ENCODE results near the gene TMEM94.
"Not testable (repeated sequence)": the region's sequence is repeated elsewhere in the genome, so short reads cannot be mapped to it uniquely, and the experiment has no call there.

TMEM94 gene

GRCh38 chr17:75445896-75446295 is 10.5 kb upstream of the TMEM94 start:
- not testable (repeated sequence) for DNase-seq

- no peak for DNase-seq
These were observed 8.2 kb upstream of the TMEM94 start for GRCh38 chr17:75447951-75448856.

DNA sequence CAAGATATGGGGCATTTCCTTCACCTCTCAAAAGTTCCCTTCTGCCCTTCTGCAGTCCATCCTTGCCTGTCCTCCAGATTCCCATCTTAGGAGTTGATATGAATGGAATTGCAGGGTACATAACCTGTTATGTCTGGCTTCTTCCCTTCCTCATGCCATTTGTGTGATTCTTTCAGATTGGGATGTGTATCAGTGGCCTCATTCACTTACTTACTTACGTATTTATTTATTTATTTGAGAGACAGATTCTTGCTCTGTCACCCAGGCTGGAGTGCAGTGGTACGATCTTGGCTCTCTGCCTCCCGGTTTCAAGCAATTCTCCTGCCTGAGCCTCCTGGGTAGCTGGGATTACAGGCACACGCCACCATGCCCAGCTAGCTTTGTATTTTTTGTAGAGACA is 6.2 kb upstream of the TMEM94 start:
- DNase-seq: no peak

- DNase-seq: no peak
These were observed 2.2 kb upstream of the TMEM94 start for GRCh38 chr17:75454193-75454592.

- DNase-seq: not testable (repeated sequence)
These were observed 1.8 kb upstream of the TMEM94 start for GRCh38 chr17:75454672-75455071.

- no peak for DNase-seq
These were observed 407 bp upstream of the TMEM94 start for GRCh38 chr17:75456039-75456416.

- peak; percentile 60 for DNase-seq
These were observed 716 bp downstream of the TMEM94 start for GRCh38 chr17:75457047-75457654.

DNA sequence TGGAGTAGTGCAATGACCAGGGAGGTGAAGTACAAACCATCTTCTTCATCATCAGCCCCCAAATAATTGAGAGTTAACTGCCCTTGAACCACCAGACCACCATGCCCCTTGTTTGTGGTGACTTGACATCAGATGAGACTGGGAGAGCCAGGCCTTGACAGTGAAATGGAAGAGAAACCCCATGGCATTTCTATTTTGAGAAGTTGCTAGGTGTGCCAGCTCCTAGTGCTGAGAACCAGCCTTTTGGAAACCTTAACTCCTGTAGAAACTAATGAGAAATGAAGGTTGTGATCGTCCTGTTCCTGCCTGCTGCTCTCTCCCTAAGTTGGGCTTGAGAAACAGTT is 2.8 kb downstream of the TMEM94 start:
- no peak for DNase-seq

DNA sequence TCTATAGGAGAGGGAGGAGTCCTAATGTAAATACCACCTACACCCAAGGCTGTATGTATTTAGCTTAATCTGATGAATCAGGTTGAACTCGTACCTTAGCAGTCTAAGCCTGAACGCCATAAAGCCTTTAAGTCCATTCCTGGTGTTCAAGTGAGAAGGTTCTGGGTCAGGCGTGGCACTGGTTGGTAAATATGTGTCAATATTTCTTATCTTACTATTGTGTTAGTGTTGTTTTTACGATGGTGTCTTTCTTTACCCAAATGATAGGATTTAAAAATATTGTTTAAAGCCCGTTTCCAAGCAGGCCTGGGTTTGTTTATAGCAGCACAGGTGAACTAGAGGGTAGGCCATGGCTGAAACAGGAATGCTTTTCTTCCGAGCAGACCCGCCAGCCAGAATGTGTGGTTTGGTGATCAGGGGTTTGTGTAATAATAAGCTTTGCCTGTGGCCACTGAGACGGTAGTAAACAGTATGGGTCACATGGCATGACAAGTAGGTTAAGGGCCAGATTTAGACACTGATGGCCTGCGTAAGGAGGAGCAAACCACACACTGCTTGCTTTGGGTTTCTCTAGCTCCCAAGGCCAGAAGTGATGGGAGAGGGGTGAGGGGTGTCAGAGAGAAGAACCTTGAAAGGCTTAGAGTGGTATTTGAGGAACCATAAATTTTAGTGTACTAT is 3.3 kb downstream of the TMEM94 start:
- no peak for DNase-seq

DNA sequence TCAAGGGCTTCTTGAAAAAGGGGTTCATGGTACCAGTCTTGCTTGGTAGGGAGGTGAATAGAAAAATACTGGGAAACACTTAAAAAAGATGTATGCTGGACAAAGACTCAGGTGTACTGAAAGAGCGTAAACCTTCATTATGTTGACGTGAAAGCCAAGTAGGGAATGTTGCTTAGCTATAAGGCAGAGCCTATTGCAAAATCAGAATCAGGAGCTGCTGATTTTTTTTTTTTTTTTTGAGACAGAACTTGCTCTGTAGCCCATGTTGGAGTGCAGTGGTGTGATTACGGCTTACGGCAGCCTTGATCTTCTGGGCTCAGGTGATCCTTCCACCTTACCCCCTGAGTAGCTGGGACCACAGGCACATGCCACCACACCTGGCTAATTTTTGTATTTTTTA is 3.9 kb downstream of the TMEM94 start:
- no peak for DNase-seq

DNA sequence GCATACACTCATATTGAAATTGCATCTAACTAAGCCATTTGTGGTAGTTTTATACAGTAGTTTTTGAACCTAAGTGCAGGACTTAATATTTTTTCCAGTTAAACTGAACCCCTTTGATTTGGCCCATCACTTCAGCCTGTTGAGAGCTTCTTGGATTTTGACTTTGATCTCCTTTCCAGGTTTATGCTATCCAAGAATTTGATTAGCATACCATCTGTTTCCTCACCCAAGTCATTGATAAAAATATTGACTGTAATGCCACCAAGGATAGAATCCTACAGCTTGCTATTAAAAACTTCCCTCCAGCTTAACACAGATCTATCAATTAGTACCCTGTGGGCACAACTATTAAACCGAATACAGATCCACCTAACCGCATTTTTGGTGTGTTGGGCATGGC is 7.2 kb downstream of the TMEM94 start:
- no peak for DNase-seq

DNA sequence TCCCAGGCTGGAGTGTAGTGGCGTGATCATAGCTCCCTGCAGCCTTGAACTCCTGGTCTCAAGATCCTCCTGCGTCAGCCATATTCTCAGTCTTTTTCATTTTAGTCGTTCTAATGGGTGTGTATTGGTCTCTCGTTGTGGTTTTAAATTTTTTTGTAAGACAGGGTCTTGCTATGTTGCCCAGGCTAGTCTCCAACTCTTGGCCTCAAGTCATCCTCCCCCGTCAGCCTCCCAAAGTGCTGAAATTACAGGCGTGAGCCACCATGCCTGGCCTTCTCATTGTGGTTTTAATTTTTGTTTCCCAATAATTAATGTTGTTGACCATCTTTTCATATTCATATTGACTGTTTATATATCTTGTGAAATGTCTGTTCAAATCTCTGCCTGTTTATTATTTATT is 8.6 kb downstream of the TMEM94 start:
- no peak for DNase-seq

- DNase-seq: no peak
These were observed 11.9 kb downstream of the TMEM94 start for GRCh38 chr17:75468291-75468754.

DNA sequence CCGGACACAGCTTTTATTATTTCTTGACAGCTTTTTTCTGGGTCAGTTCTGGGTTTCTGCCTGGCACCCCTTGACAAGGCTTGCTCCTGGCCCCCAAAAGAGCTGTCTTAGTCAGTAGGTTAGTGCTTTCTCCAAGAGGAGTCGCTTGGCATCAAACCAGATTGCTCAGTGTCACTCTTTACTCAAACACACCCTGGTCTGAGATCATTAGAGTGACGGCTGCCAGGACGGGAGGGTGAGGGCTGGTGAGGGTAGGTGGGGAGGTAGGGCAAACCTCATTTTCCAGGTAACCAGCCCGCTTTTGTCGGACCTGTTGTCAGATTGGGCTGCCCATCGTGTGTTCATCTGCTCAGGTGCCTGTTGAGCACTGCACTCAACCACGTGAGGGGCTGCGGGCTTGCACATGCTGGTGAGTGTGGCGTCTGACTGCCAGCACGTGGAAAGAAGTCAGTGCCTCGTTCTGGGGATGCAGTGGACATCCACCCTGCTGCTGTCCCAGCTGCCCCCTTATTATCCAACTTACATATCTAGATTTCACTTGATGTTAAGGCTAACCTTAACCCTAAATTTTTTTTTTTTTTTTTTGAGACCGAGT is 12.4 kb downstream of the TMEM94 start:
- DNase-seq: no peak

DNA sequence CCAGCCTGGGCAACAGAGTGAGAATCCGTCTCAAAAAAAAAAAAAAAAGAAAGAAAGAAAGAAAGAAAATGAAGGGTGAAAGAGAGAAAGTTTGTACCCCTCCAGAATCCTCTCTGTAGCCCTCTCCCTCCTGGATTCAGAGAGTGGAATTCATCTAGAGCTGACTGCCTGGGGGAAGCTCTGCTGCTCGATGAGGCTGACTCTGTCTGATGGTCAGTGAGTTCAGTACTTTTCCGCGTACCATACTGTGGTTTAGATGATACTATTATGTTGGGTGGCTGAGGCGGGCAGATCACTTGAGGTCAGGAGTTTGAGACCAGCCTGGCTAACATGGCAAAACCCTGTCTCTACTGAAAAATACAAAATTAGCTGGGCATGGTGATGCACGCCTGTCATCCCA is 14.8 kb downstream of the TMEM94 start:
- no peak for DNase-seq

- DNase-seq: no peak
These were observed 15.7 kb downstream of the TMEM94 start for GRCh38 chr17:75472119-75472518.

GRCh38 chr17:75473246-75473645 is 16.8 kb downstream of the TMEM94 start:
- DNase-seq: no peak

DNA sequence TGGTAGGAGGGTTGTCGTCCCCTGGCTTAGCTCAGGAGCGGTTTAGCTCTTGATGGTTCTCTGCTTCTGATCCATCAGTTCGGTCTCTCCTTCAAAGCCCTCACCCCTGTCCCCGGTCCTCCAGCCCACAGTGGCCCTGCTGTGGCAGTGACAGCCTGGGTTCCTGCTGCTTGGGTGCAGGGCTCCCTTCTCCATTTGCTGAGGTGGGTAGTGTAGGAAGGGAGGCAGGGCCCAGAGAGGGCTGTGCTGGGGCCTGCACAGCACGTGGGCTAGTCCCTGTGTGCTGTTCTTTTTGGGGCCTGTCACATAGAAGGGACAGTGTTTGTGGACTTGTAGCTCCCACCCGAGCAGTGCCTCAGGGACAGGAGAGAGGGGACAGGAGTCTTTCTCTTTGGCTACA is 18.3 kb downstream of the TMEM94 start:
- DNase-seq: no peak

DNA sequence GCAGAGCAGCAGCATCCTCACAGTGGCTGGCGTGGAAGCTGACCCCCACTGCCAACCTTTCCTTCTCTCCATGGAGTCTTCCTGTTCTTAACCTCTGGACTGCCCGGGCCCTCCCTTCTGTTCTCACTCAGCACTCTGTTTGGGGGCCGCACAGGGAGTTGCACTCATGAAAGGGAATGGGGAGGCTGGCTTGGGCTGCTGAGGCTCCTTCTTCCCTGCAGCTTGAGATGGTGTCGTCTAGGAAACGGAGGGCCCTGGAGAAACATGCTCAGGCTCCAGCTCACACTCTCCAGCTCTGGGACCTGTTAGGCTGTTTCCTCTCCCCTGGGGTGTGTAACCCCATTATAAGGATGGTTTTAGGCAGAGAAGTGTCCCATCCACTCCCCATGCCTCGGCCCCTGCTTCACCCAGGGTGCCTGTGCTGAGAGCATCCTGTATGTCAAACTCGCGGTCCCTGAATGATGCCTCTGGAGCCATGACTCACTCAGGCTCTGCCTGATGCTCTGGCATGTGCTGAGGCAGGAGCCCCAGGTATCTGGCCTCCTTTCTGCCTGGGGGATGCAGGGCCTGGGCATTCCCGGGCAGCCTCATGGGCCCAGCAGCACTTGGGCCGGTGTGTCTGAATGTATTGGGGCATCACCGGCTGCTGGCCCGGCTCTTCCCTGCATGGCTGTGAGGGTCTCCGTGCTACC is 18.9 kb downstream of the TMEM94 start:
- DNase-seq: no peak

- no peak for DNase-seq
These were observed 19.4 kb downstream of the TMEM94 start for GRCh38 chr17:75475851-75476250.

GRCh38 chr17:75476271-75476671 is 19.8 kb downstream of the TMEM94 start:
- peak; percentile 29 for DNase-seq

GRCh38 chr17:75476752-75477489 is 20.5 kb downstream of the TMEM94 start:
- DNase-seq: no peak
